ENCODE results near the gene CRTC3. TPM values are rescaled to one million over a fixed set of nuclear protein-coding genes. Genes with fewer than 3 reads are reported as not detected.
"Not testable (repeated sequence)": the region's sequence is repeated elsewhere in the genome, so short reads cannot be mapped to it uniquely, and the experiment has no call there.

The CRTC3 gene
- polyA plus RNA-seq, 3 donors from 2014 or later: 10.9 to 35.3 (median 11.0) TPM

GRCh38 chr15:90681056-90681455 lies 151.3 kb downstream of the CRTC3 start:
- Mint-ChIP-seq H3K27ac (no peak overlapping the region), H3K4me1 (peaks cover 0 to 8% of the 10 kb centered on the region in 2 donors), H3K36me3 (peaks cover 0 to 3% (median 0%) of the 10 kb centered on the region in 3 donors), H3K27me3 (ENCODE audit: low read depth in 3 of 3) (peaks cover 0 to 8% (median 3%) of the 10 kb centered on the region in 3 donors), H3K9me3 (no peaks in the 10 kb centered on the region), H3K4me3 (no peak overlapping the region)
- no peak for DNase-seq

DNA sequence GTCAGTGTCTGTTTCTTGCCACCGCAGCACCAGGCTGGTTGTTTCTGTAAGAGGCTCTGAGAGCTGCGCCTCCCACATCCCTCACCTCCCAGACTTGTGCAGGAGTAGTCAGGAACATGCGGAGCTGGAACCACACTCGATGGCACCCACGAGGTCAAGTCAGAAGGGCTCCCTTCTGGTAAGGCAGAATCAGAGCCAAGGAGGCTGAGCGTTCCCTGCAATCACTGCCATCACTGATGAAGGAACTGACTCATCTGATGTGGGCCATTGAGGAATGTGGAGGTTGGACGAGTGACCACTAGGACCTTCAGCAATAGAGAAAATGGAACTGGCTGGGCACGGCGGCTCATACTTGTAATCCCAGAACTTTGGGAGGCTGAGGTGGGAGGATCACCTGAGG lies 151.8 kb downstream of the CRTC3 start:
- no peak for DNase-seq
- H3K27me3 Mint-ChIP-seq (ENCODE audit: low read depth in 3 of 3): peaks cover 0 to 8% (median 3%) of the 10 kb centered on the region in 3 donors
- no peaks in the 10 kb centered on the region for H3K9me3 Mint-ChIP-seq
- peaks cover 2 to 12% of the 10 kb centered on the region in 2 donors for H3K4me1 Mint-ChIP-seq
- no peak overlapping the region for H3K4me3 Mint-ChIP-seq
- H3K36me3 Mint-ChIP-seq: peaks cover 0 to 3% (median 0%) of the 10 kb centered on the region in 3 donors
- no peak overlapping the region for H3K27ac Mint-ChIP-seq

GRCh38 chr15:90683371-90683770 lies 153.6 kb downstream of the CRTC3 start:
- no peak for DNase-seq
- Mint-ChIP-seq H3K4me1 (peaks cover 5 to 11% of the 10 kb centered on the region in 2 donors), H3K4me3 (no peak overlapping the region), H3K27ac (no peak overlapping the region), H3K9me3 (peaks cover 0 to 1% (median 0%) of the 10 kb centered on the region in 6 donors), H3K36me3 (no peaks in the 10 kb centered on the region), H3K27me3 (ENCODE audit: low read depth in 3 of 3) (peaks cover 1 to 8% (median 3%) of the 10 kb centered on the region in 3 donors)

- Mint-ChIP-seq H3K27me3 (ENCODE audit: low read depth in 3 of 3) (peaks cover 2 to 8% (median 2%) of the 10 kb centered on the region in 3 donors), H3K4me1 (peaks cover 5 to 9% of the 10 kb centered on the region in 2 donors), H3K4me3 (no peak overlapping the region), H3K9me3 (peaks cover 0 to 2% (median 0%) of the 10 kb centered on the region in 6 donors), H3K27ac (no peak overlapping the region), H3K36me3 (no peaks in the 10 kb centered on the region)
- no peak for DNase-seq
Measured at GRCh38 chr15:90683876-90684275, 154.2 kb downstream of the CRTC3 start.

- no peak for DNase-seq
- peaks cover 0 to 2% (median 1%) of the 10 kb centered on the region in 6 donors for H3K9me3 Mint-ChIP-seq
- no peak overlapping the region for H3K4me3 Mint-ChIP-seq
- no peak overlapping the region for H3K27ac Mint-ChIP-seq
- peaks cover 5 to 9% of the 10 kb centered on the region in 2 donors for H3K4me1 Mint-ChIP-seq
- peaks cover 0 to 8% (median 2%) of the 10 kb centered on the region in 3 donors for H3K27me3 Mint-ChIP-seq (ENCODE audit: low read depth in 3 of 3)
- peaks cover under 1% of the 10 kb centered on the region in 3 donors for H3K36me3 Mint-ChIP-seq
Measured at GRCh38 chr15:90684281-90684680, 154.6 kb downstream of the CRTC3 start.

GRCh38 chr15:90685591-90686434 lies 156.1 kb downstream of the CRTC3 start:
- Mint-ChIP-seq H3K4me3 (no peak overlapping the region), H3K27me3 (ENCODE audit: low read depth in 3 of 3) (peaks cover 0 to 6% (median 2%) of the 10 kb centered on the region in 3 donors), H3K27ac (no peak overlapping the region), H3K9me3 (peaks cover 2 to 5% (median 4%) of the 10 kb centered on the region in 6 donors), H3K4me1 (peaks cover 5 to 9% of the 10 kb centered on the region in 2 donors), H3K36me3 (peaks cover 3 to 4% (median 4%) of the 10 kb centered on the region in 3 donors)
- DNase-seq: no peak

- no peak for DNase-seq
- H3K36me3 Mint-ChIP-seq: peaks cover 3 to 4% (median 4%) of the 10 kb centered on the region in 3 donors
- no peak overlapping the region for H3K4me3 Mint-ChIP-seq
- H3K9me3 Mint-ChIP-seq: peaks cover 2 to 5% (median 4%) of the 10 kb centered on the region in 6 donors
- peaks cover 0 to 6% (median 2%) of the 10 kb centered on the region in 3 donors for H3K27me3 Mint-ChIP-seq (ENCODE audit: low read depth in 3 of 3)
- H3K4me1 Mint-ChIP-seq: peaks cover 5 to 9% of the 10 kb centered on the region in 2 donors
- no peak overlapping the region for H3K27ac Mint-ChIP-seq
Measured at GRCh38 chr15:90686435-90687218, 156.9 kb downstream of the CRTC3 start.

GRCh38 chr15:90689326-90689961 lies 159.7 kb downstream of the CRTC3 start:
- H3K27ac Mint-ChIP-seq; H3K27me3 Mint-ChIP-seq (ENCODE audit: low read depth in 3 of 3); H3K4me3 Mint-ChIP-seq; H3K36me3 Mint-ChIP-seq; DNase-seq; H3K4me1 Mint-ChIP-seq; H3K9me3 Mint-ChIP-seq: not testable (repeated sequence)

DNA sequence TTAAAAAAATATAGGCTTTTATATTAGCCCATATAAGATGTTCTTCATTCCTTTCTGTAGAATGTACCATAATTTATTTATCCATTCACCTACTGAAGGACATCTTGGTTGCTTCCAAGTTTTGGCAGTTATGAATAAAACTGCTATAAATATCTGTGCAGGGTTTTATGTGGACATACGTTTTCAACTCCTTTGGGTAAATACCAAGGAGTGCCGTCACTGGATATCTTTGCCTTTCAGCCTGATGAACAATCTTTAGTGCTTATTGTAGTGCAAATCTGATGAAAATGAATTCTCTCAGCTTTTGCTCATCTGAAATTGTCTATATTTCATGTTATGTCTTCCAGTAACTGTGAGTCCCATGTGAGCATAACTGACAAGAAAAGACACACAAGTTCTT lies 160.9 kb downstream of the CRTC3 start:
- Mint-ChIP-seq H3K36me3 (peaks cover 3 to 4% (median 4%) of the 10 kb centered on the region in 3 donors), H3K27ac (no peak overlapping the region), H3K9me3 (peaks cover 2 to 5% (median 4%) of the 10 kb centered on the region in 6 donors), H3K4me1 (peaks cover 5 to 9% of the 10 kb centered on the region in 2 donors), H3K27me3 (ENCODE audit: low read depth in 3 of 3) (peaks cover 0 to 2% (median 2%) of the 10 kb centered on the region in 3 donors), H3K4me3 (no peak overlapping the region)
- DNase-seq: no peak

GRCh38 chr15:90691369-90691768 lies 161.6 kb downstream of the CRTC3 start:
- no peak overlapping the region for H3K27ac Mint-ChIP-seq
- H3K4me3 Mint-ChIP-seq: no peak overlapping the region
- peaks cover 2 to 5% (median 4%) of the 10 kb centered on the region in 6 donors for H3K9me3 Mint-ChIP-seq
- no peak for DNase-seq
- peaks cover 0 to 2% (median 2%) of the 10 kb centered on the region in 3 donors for H3K27me3 Mint-ChIP-seq (ENCODE audit: low read depth in 3 of 3)
- H3K4me1 Mint-ChIP-seq: peaks cover 4 to 6% of the 10 kb centered on the region in 2 donors
- peaks cover 3 to 4% (median 4%) of the 10 kb centered on the region in 3 donors for H3K36me3 Mint-ChIP-seq

GRCh38 chr15:90691982-90692773 lies 162.5 kb downstream of the CRTC3 start:
- Mint-ChIP-seq H3K36me3 (peaks cover 3 to 4% (median 4%) of the 10 kb centered on the region in 3 donors), H3K4me3 (no peak overlapping the region), H3K27me3 (ENCODE audit: low read depth in 3 of 3) (peaks cover 0 to 2% (median 2%) of the 10 kb centered on the region in 3 donors), H3K27ac (no peak overlapping the region), H3K9me3 (peaks cover 2 to 5% (median 4%) of the 10 kb centered on the region in 6 donors), H3K4me1 (no peaks in the 10 kb centered on the region)
- no peak for DNase-seq
